Uterus (tissue), 4 donors: ENCODE results near the gene FMN2. TPM values are rescaled to one million over a fixed set of nuclear protein-coding genes. Genes with fewer than 3 reads are reported as not detected.

Experiments used
- DNase-seq, 2 donors: peaks; one replicate each; pipeline ENCODE4 v3.0.0-alpha.2; 2019 to 2020
- H3K27ac ChIP-seq, 2 donors: fragments of 200-600 bp; sonication (generic); 1 replicate in 1 of 2; 2 replicates in 1 of 2; pipeline ENCODE4 v1.5.1; 2016 to 2018
- H3K27me3 ChIP-seq, 2 donors: fragments of 200-600 bp; sonication (generic); one replicate each; pipeline ENCODE4 v1.5.1; 2018 to 2019; ENCODE audit warnings: control low read depth in 1 of 2
- H3K36me3 ChIP-seq, 2 donors: fragments of 200-600 bp; sonication (generic); one replicate each; pipeline ENCODE4 v1.5.1; 2019; ENCODE audit warnings: control low read depth in 1 of 2
- H3K4me1 ChIP-seq, 2 donors: fragments of 200-600 bp; sonication (generic); one replicate each; pipeline ENCODE4 v1.5.1; 2018 to 2019; ENCODE audit warnings: control low read depth in 1 of 2
- H3K4me3 ChIP-seq, 2 donors: fragments of 200-600 bp; sonication (generic); 1 replicate in 1 of 2; 2 replicates in 1 of 2; pipeline ENCODE4 v1.5.1; 2018 to 2019; ENCODE audit warnings: mild to moderate bottlenecking in 1 of 2
- H3K9me3 ChIP-seq, 2 donors: fragments of 200-600 bp; sonication (generic); one replicate each; pipeline ENCODE4 v1.5.1; 2019; ENCODE audit warnings: control low read depth in 1 of 2
- POLR2A ChIP-seq, 2 donors: fragments of 450-650 bp; IDR thresholded peaks; one replicate each; pipeline ENCODE4 v1.6.1; 2016; ENCODE audit warnings: antibody characterized with exemption in 2 of 2, mild to moderate bottlenecking in 1 of 2, moderate library complexity in 1 of 2
- intact Hi-C: fragments of 100-400 bp; cut with DNase I; formaldehyde crosslinking; loops from one replicate; pipeline ENCODE4 v1.15.1; 2023; ENCODE audit warnings: low total_unique reads
- total RNA-seq, 4 donors: library from RNA; depleted of rRNA in 3 of 4; stranded (reverse); fragments of >200 nt in 3 of 4; gene quantifications; one replicate each; pipeline versions ENCODE4 v1.1.0 to v1.2.4, GENCODE V29; 2014 to 2023
- TF ChIP-seq, protein P1 (sequence below), 4 experiments: fragments of 200-600 bp in 2 of 4; fragments of 450-650 bp in 2 of 4; sonication (generic) in 2 of 4; IDR thresholded peaks; one replicate each; pipeline ENCODE4 v1.5.1; 2016 to 2019; ENCODE audit warnings: antibody characterized with exemption in 4 of 4, mild to moderate bottlenecking in 2 of 4, moderate library complexity in 1 of 4
- donor health status: DM: yes; HTN: yes; CAD: no.

Gene FMN2
- total RNA-seq, 4 donors from 2014 or later, result 1.0 to 6.5 (median 2.3) TPM; not detected in 1

GRCh38 chr1:240498335-240498734 is 406.7 kb downstream of the FMN2 start:
- TF ChIP-seq POLR2A (IDR thresholded peaks at IDR 0.05), result no peak
- TF ChIP-seq, protein P1, sequence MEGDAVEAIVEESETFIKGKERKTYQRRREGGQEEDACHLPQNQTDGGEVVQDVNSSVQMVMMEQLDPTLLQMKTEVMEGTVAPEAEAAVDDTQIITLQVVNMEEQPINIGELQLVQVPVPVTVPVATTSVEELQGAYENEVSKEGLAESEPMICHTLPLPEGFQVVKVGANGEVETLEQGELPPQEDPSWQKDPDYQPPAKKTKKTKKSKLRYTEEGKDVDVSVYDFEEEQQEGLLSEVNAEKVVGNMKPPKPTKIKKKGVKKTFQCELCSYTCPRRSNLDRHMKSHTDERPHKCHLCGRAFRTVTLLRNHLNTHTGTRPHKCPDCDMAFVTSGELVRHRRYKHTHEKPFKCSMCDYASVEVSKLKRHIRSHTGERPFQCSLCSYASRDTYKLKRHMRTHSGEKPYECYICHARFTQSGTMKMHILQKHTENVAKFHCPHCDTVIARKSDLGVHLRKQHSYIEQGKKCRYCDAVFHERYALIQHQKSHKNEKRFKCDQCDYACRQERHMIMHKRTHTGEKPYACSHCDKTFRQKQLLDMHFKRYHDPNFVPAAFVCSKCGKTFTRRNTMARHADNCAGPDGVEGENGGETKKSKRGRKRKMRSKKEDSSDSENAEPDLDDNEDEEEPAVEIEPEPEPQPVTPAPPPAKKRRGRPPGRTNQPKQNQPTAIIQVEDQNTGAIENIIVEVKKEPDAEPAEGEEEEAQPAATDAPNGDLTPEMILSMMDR (IDR thresholded peaks at IDR 0.05), result no peak
- Histone ChIP-seq H3K4me3 (no peak overlapping the region), H3K36me3 (no peaks in the 10 kb centered on the region), H3K9me3 (no peaks in the 10 kb centered on the region), H3K4me1 (no peaks in the 10 kb centered on the region), H3K27me3 (no peaks in the 10 kb centered on the region), H3K27ac (no peak overlapping the region)
- intact Hi-C loops, result no loop called here
- DNase-seq, result no peak

DNA sequence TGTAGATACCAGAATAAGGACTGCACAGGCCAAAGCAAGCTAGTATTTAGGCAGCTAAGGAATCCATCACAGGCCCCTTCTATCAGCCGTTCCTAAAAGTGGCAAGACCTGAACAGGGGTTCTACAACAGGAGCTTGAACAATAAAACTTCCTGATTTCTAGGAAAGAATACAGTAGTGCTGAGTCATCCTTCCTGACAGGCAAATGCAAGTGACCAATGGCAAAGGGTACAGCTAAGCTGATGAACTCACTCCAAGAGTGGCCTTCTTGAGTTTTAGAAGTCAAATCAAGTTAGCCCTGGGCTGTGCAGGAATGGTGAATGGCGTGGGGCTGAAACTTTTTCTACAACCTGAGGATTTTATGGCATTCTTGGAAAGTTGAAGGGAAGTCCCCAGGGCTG is 407.3 kb downstream of the FMN2 start:
- Histone ChIP-seq H3K9me3 (no peaks in the 10 kb centered on the region), H3K27me3 (no peaks in the 10 kb centered on the region), H3K36me3 (no peaks in the 10 kb centered on the region), H3K27ac (no peak overlapping the region), H3K4me3 (no peak overlapping the region), H3K4me1 (no peaks in the 10 kb centered on the region)
- TF ChIP-seq, protein P1 (IDR thresholded peaks at IDR 0.05), result no peak
- no peak for TF ChIP-seq POLR2A (IDR thresholded peaks at IDR 0.05)
- intact Hi-C loops, result no loop called here
- no peak for DNase-seq

- Histone ChIP-seq H3K27ac (no peak overlapping the region), H3K27me3 (no peaks in the 10 kb centered on the region), H3K9me3 (no peaks in the 10 kb centered on the region), H3K4me3 (no peak overlapping the region), H3K4me1 (no peaks in the 10 kb centered on the region), H3K36me3 (no peaks in the 10 kb centered on the region)
- intact Hi-C loops, result no loop called here
- DNase-seq, result no peak
- no peak for TF ChIP-seq POLR2A (IDR thresholded peaks at IDR 0.05)
- TF ChIP-seq, protein P1 (IDR thresholded peaks at IDR 0.05), result no peak
Observed at GRCh38 chr1:240500647-240501046, 409.0 kb downstream of the FMN2 start.

GRCh38 chr1:240501115-240501514 is 409.4 kb downstream of the FMN2 start:
- TF ChIP-seq, protein P1 (IDR thresholded peaks at IDR 0.05), result no peak
- TF ChIP-seq POLR2A (IDR thresholded peaks at IDR 0.05), result no peak
- intact Hi-C loops, result no loop called here
- H3K4me1 ChIP-seq, result no peaks in the 10 kb centered on the region
- H3K27ac ChIP-seq, result no peak overlapping the region
- no peak overlapping the region for H3K4me3 ChIP-seq
- H3K36me3 ChIP-seq, result no peaks in the 10 kb centered on the region
- H3K9me3 ChIP-seq, result no peaks in the 10 kb centered on the region
- no peaks in the 10 kb centered on the region for H3K27me3 ChIP-seq
- DNase-seq, result no peak

DNA sequence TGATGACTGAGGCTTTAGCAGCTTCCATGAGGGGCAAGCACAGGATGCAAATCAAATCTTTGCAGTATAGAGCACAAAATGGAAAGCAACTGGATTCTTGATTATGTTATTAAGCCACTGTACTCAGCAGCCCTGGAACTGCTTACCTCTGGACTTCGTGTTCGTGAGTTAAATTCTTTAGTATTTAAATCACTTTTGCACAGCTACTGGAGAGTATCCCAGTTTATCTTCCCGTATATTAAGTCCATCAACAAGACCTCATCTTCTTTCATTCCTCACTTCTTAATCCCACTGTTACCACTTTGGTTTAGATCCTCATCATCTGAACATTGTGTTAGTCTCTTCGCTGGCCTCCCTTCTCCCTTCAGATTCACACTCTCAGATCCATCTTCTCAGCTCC is 411.4 kb downstream of the FMN2 start:
- Histone ChIP-seq H3K4me1 (no peaks in the 10 kb centered on the region), H3K36me3 (no peaks in the 10 kb centered on the region), H3K27me3 (no peaks in the 10 kb centered on the region), H3K4me3 (no peak overlapping the region), H3K9me3 (no peaks in the 10 kb centered on the region), H3K27ac (no peak overlapping the region)
- TF ChIP-seq POLR2A (IDR thresholded peaks at IDR 0.05), result no peak
- TF ChIP-seq, protein P1 (IDR thresholded peaks at IDR 0.05), result no peak
- intact Hi-C loops, result no loop called here
- DNase-seq, result no peak
